ENCODE results near the gene GDF10. TPM values are rescaled to one million over a fixed set of nuclear protein-coding genes. Genes with fewer than 3 reads are reported as not detected.

GDF10 gene
- total and polyA plus RNA-seq, 10 of the 15 experiments (the other 5 are each of a cell fraction or from before 2014, with no cell fraction given) = not detected

GRCh38 chr10:47346581-47347302 is 46.7 kb downstream of the GDF10 start:
- Histone ChIP-seq H2AFZ (ENCODE audit: control insufficient read depth, low read depth, low read length) (no peak overlapping the region), H3K79me2 (ENCODE audit: control insufficient read depth, insufficient read depth, low read length) (no peaks in the 10 kb centered on the region), H3K4me2 (ENCODE audit: control insufficient read depth, insufficient read depth) (no peak overlapping the region), H3K9me3 (replicated peaks; ENCODE audit: control insufficient read depth, insufficient read depth, low read length) (no peaks in the 10 kb centered on the region), H4K20me1 (ENCODE audit: control insufficient read depth, insufficient read depth) (no peaks in the 10 kb centered on the region), H3K4me1 (ENCODE audit: control insufficient read depth, insufficient read depth, low read length) (no peaks in the 10 kb centered on the region), H3K27ac (ENCODE audit: control insufficient read depth, insufficient read depth) (no peak overlapping the region), H3K9ac (ENCODE audit: control insufficient read depth, insufficient read depth, low read length) (no peak overlapping the region), H3K4me3 (no peak overlapping the region), H3K36me3 (ENCODE audit: control insufficient read depth in 2 of 2, insufficient read depth in 2 of 2, low read length in 1 of 2) (no peaks in the 10 kb centered on the region), H3K27me3 (replicated peaks in 1 of 2; ENCODE audit: control insufficient read depth in 2 of 2, insufficient read depth in 2 of 2, low read length in 1 of 2) (no peaks in the 10 kb centered on the region; a peak in 1 of 4 replicates)
- BruUV-seq (replicated peaks) = no TSS peak
- ChIA-PET RAD21 (ENCODE audit: unreplicated experiment) (no interaction called here), SMC1A (ENCODE audit: uncharacterized antibody, unreplicated experiment) (interaction anchor here (0.6 kb wide), 1 partner anchor 9 kb away, joined by 3 read pairs; no protein-coding TSS in a partner anchor), POLR2A (no interaction called here), CTCF (interaction anchor here (0.6 kb wide), 1 partner anchor 299 kb away, joined by 3 read pairs; no protein-coding TSS in a partner anchor)
- ATAC-seq (no peak), FAIRE-seq (no peak), DNase-seq (ENCODE audit: low read depth, low spot score) (no peak)
- intact Hi-C loops (cut with micrococcal nuclease; ENCODE audit: unreplicated experiment) (no loop called here), in situ Hi-C loops (cut with MboI) (no loop called here)
- TF ChIP-seq CEBPB (IDR thresholded peaks at IDR 0.05; ENCODE audit: borderline replicate concordance in 1 of 2, low read depth in 2 of 2, low read length in 2 of 2) (no peak), IRF4 (IDR thresholded peaks at IDR 0.05; ENCODE audit: low read depth, low read length) (no peak), NFXL1 (IDR thresholded peaks at IDR 0.05; ENCODE audit: borderline replicate concordance) (no peak), ELK1 (IDR thresholded peaks at IDR 0.05; ENCODE audit: low read depth, low read length) (no peak), ZBED1 (IDR thresholded peaks at IDR 0.05; ENCODE audit: borderline replicate concordance) (no peak), ATF7 (IDR thresholded peaks at IDR 0.05; ENCODE audit: low read depth) (no peak)
- WGBS (ENCODE audit: insufficient coverage, insufficient replicate concordance, low lambda C conversion rate, missing lambda C conversion rate) = 36% methylated on average over 13 of the region's 13 CpGs

- Histone ChIP-seq H4K20me1 (ENCODE audit: control insufficient read depth, insufficient read depth) (no peaks in the 10 kb centered on the region), H3K4me2 (ENCODE audit: control insufficient read depth, insufficient read depth) (no peak overlapping the region), H3K27ac (ENCODE audit: control insufficient read depth, insufficient read depth) (no peak overlapping the region), H3K9me3 (replicated peaks; ENCODE audit: control insufficient read depth, insufficient read depth, low read length) (no peaks in the 10 kb centered on the region), H3K9ac (ENCODE audit: control insufficient read depth, insufficient read depth, low read length) (no peak overlapping the region), H3K79me2 (ENCODE audit: control insufficient read depth, insufficient read depth, low read length) (no peaks in the 10 kb centered on the region), H3K4me3 (no peak overlapping the region), H3K4me1 (ENCODE audit: control insufficient read depth, insufficient read depth, low read length) (no peaks in the 10 kb centered on the region), H2AFZ (ENCODE audit: control insufficient read depth, low read depth, low read length) (no peak overlapping the region), H3K27me3 (replicated peaks in 1 of 2; ENCODE audit: control insufficient read depth in 2 of 2, insufficient read depth in 2 of 2, low read length in 1 of 2) (no peaks in the 10 kb centered on the region; a peak in 1 of 4 replicates), H3K36me3 (ENCODE audit: control insufficient read depth in 2 of 2, insufficient read depth in 2 of 2, low read length in 1 of 2) (no peaks in the 10 kb centered on the region)
- ChIA-PET SMC1A (ENCODE audit: uncharacterized antibody, unreplicated experiment) (interaction anchor here (0.6 kb wide), 1 partner anchor 9 kb away, joined by 3 read pairs; no protein-coding TSS in a partner anchor), POLR2A (no interaction called here), CTCF (no interaction called here), RAD21 (ENCODE audit: unreplicated experiment) (no interaction called here)
- whole genome bisulfite sequencing (ENCODE audit: insufficient coverage, insufficient replicate concordance, low lambda C conversion rate, missing lambda C conversion rate) = 0% methylated on average over 3 of the region's 4 CpGs
- intact Hi-C loops (cut with micrococcal nuclease; ENCODE audit: unreplicated experiment) (no loop called here), in situ Hi-C loops (cut with MboI) (no loop called here)
- FAIRE-seq (no peak), ATAC-seq (no peak), DNase-seq (ENCODE audit: low read depth, low spot score) (no peak)
- BruUV-seq (replicated peaks) = no TSS peak
- TF ChIP-seq MAX (IDR thresholded peaks at IDR 0.05; ENCODE audit: low read depth, low read length) (no peak), ZNF622 (IDR thresholded peaks at IDR 0.05) (no peak), NFXL1 (IDR thresholded peaks at IDR 0.05; ENCODE audit: borderline replicate concordance) (no peak), SPI1 (IDR thresholded peaks at IDR 0.05; ENCODE audit: borderline replicate concordance, insufficient read depth, low read depth, low read length) (no peak)
Measured at GRCh38 chr10:47347303-47347675, 47.3 kb downstream of the GDF10 start.
